Heart left ventricle (tissue), 13 donors: ENCODE data around the gene HS3ST5.

ENCODE experiments used
- POLR2A ChIP-seq, 2 donors: fragments of 450-650 bp; IDR thresholded peaks; one replicate each; pipeline ENCODE4 v1.6.1; 2017; ENCODE audit warnings: antibody characterized with exemption in 2 of 2, mild to moderate bottlenecking in 2 of 2, moderate library complexity in 2 of 2
- TF ChIP-seq, protein P1 (sequence below), 12 donors: fragments of 200-600 bp; sonication (generic) in 4 of 12; IDR thresholded peaks; one replicate each; pipeline versions ENCODE4 v1.5.0 to v1.8.0; 2018 to 2022; ENCODE audit warnings: antibody characterized with exemption in 12 of 12, mild to moderate bottlenecking in 5 of 12
- donor health status: ischemic (EF 13 %, LVEDD 7.1; RV severe dilation, severe dysfunction).
- donor health status: DM: no; HTN: yes; CAD: no.
- donor health status: DM: no; HTN: no; CAD: no.
- donor health status: ischemic (EF 25% LVEDD 6.9; RV normal size, moderate dysfunction).
- donor health status: ischemic (EF 25% LVEDD 5.7; RV mildly dilated, moderate dysfunction).
- donor health status: ischemic (EF 35%, LVEDD 5.7; RV mildly dilated, moderate dysfunction).
- donor health status: nonischemic (EF 11% LVEDD 7.7; RV severe dilation, severe dysfunction).
- donor health status: DM: yes; HTN: yes; CAD: no.
- donor health status: PGD.
- donor health status: ischemic (EF 29% LVEDD 5.4; RV normal size, mild dysfunction).
- donor health status: nonischemic (EF 23%, LVEDD 6.1; RV moderate dilation, normal function).

GRCh38 chr6:114327074-114327473 is 15.7 kb downstream of the HS3ST5 start:
- TF ChIP-seq, protein P1, sequence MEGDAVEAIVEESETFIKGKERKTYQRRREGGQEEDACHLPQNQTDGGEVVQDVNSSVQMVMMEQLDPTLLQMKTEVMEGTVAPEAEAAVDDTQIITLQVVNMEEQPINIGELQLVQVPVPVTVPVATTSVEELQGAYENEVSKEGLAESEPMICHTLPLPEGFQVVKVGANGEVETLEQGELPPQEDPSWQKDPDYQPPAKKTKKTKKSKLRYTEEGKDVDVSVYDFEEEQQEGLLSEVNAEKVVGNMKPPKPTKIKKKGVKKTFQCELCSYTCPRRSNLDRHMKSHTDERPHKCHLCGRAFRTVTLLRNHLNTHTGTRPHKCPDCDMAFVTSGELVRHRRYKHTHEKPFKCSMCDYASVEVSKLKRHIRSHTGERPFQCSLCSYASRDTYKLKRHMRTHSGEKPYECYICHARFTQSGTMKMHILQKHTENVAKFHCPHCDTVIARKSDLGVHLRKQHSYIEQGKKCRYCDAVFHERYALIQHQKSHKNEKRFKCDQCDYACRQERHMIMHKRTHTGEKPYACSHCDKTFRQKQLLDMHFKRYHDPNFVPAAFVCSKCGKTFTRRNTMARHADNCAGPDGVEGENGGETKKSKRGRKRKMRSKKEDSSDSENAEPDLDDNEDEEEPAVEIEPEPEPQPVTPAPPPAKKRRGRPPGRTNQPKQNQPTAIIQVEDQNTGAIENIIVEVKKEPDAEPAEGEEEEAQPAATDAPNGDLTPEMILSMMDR (IDR thresholded peaks at IDR 0.05): no peak
- TF ChIP-seq POLR2A (IDR thresholded peaks at IDR 0.05): no peak
